NB4 (cell line): ENCODE measurements around the gene ZNF778.

Source experiments
- MYC ChIP-seq: IDR thresholded peaks from 2 replicates; pipeline ENCODE4 v1.6.1; 2011; ENCODE audit warnings: low read depth, low read length
- POLR2A ChIP-seq: IDR thresholded peaks from 2 replicates; pipeline ENCODE4 v1.6.1; 2011; ENCODE audit warnings: mild to moderate bottlenecking; ENCODE audit not compliant: insufficient read length; ENCODE audit errors: extremely low read depth
- TF ChIP-seq, protein P1 (sequence below): IDR thresholded peaks from one replicate; pipeline ENCODE4 v1.5.1; 2012; ENCODE audit warnings: low read depth, low read length
- TF ChIP-seq, protein P2 (sequence below): IDR thresholded peaks from 2 replicates; pipeline ENCODE4 v1.6.1; 2011; ENCODE audit warnings: low read depth, low read length

DNA sequence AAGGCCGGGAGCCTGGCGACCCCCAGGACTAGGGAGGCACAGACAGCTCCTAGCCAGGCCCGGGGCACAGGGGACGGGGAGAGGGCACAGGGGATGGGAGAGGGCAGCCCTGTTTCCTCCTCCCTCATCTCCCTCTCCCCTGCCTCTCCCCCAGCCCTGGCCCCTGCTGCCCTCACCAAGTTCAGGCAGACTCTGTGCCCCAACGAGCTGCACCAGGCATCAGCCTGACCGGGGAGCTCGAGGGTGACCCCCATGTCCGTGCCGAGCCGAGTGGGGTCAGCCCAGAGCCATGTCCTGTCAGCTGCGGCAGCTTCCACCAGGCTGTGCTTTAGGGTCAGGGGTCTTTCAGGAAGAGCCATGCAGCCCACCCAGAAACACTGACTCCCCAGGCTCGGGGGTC lies 40.0 kb upstream of the ZNF778 start:
- TF ChIP-seq POLR2A (no peak), MYC (no peak)
- TF ChIP-seq, protein P1, sequence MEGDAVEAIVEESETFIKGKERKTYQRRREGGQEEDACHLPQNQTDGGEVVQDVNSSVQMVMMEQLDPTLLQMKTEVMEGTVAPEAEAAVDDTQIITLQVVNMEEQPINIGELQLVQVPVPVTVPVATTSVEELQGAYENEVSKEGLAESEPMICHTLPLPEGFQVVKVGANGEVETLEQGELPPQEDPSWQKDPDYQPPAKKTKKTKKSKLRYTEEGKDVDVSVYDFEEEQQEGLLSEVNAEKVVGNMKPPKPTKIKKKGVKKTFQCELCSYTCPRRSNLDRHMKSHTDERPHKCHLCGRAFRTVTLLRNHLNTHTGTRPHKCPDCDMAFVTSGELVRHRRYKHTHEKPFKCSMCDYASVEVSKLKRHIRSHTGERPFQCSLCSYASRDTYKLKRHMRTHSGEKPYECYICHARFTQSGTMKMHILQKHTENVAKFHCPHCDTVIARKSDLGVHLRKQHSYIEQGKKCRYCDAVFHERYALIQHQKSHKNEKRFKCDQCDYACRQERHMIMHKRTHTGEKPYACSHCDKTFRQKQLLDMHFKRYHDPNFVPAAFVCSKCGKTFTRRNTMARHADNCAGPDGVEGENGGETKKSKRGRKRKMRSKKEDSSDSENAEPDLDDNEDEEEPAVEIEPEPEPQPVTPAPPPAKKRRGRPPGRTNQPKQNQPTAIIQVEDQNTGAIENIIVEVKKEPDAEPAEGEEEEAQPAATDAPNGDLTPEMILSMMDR: no peak
- TF ChIP-seq, protein P2, sequence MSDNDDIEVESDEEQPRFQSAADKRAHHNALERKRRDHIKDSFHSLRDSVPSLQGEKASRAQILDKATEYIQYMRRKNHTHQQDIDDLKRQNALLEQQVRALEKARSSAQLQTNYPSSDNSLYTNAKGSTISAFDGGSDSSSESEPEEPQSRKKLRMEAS: no peak
